Nucleus accumbens (tissue), 56 donors: ENCODE data around the gene NR2C2.

Source experiments
- DNase-seq, 56 donors: peaks; one replicate each; lab custom pipeline; 2025; lab: John Stamatoyannopoulos, UW

Gene NR2C2

GRCh38 chr3:15014606-15015328 lies 67.4 kb downstream of the NR2C2 start:
- no peak for DNase-seq

- peak in 2 of 56 donors; percentile 13 to 53 for DNase-seq
Measured at GRCh38 chr3:15015456-15015855, 68.1 kb downstream of the NR2C2 start.

GRCh38 chr3:15017191-15017590 lies 69.8 kb downstream of the NR2C2 start:
- DNase-seq: no peak

GRCh38 chr3:15023249-15023648 lies 75.9 kb downstream of the NR2C2 start:
- DNase-seq: no peak

- no peak for DNase-seq
Measured at GRCh38 chr3:15023719-15024118, 76.3 kb downstream of the NR2C2 start.

- DNase-seq: no peak
Measured at GRCh38 chr3:15029625-15030024, 82.2 kb downstream of the NR2C2 start.

GRCh38 chr3:15032650-15033049 lies 85.3 kb downstream of the NR2C2 start:
- DNase-seq: no peak

GRCh38 chr3:15033103-15033502 lies 85.7 kb downstream of the NR2C2 start:
- no peak for DNase-seq

- DNase-seq: no peak
Measured at GRCh38 chr3:15038306-15038705, 90.9 kb downstream of the NR2C2 start.

GRCh38 chr3:15040844-15041243 lies 93.5 kb downstream of the NR2C2 start:
- DNase-seq: no peak

GRCh38 chr3:15041950-15042349 lies 94.6 kb downstream of the NR2C2 start:
- no peak for DNase-seq

GRCh38 chr3:15042936-15043335 lies 95.6 kb downstream of the NR2C2 start:
- DNase-seq: no peak

GRCh38 chr3:15043408-15044171 lies 96.2 kb downstream of the NR2C2 start:
- no peak for DNase-seq

GRCh38 chr3:15044326-15044725 lies 96.9 kb downstream of the NR2C2 start:
- DNase-seq: no peak

GRCh38 chr3:15045667-15046066 lies 98.3 kb downstream of the NR2C2 start:
- DNase-seq: no peak

GRCh38 chr3:15049584-15049983 lies 102.2 kb downstream of the NR2C2 start:
- DNase-seq: no peak

- DNase-seq: no peak
Measured at GRCh38 chr3:15050405-15051092, 103.2 kb downstream of the NR2C2 start.

- DNase-seq: peak in 7 of 56 donors; percentile 3 to 17 (median 10)
Measured at GRCh38 chr3:15051531-15051930, 104.1 kb downstream of the NR2C2 start.

GRCh38 chr3:15052335-15053242 lies 105.2 kb downstream of the NR2C2 start:
- DNase-seq: no peak

GRCh38 chr3:15053541-15053940 lies 106.2 kb downstream of the NR2C2 start:
- no peak for DNase-seq
